Astrocyte of the spinal cord (primary cell): Measurements from ENCODE around the gene PYGL.

ENCODE experiments used
- DNase-seq: peaks from one replicate; pipeline ENCODE4 v3.0.0; 2011; ENCODE audit warnings: low read depth, low spot score
- H3K4me3 ChIP-seq: 2 replicates; pipeline ENCODE4 v1.5.1; 2011; ENCODE audit warnings: low read depth, mild to moderate bottlenecking, low read length, moderate library complexity
- CTCF ChIP-seq: IDR thresholded peaks from 2 replicates; pipeline ENCODE4 v1.5.1; 2012; ENCODE audit warnings: low read depth, mild to moderate bottlenecking, low read length, inconsistent platforms
- in situ Hi-C: cut with HindIII; loops from 2 replicates; pipeline ENCODE4 v1.10.0; 2017; ENCODE audit warnings: low sequenced_read_pairs

PYGL gene

GRCh38 chr14:50943943-50944646 lies at the start of gene PYGL:
Gene PYGL (minus strand): TSS chr14:50944483. CDS start chr14:50944403, 80 bp downstream.
- in situ Hi-C loops, result no loop called here
- TF ChIP-seq CTCF, result no peak
- peak; percentile 58 for DNase-seq

GRCh38 chr14:50985859-50986331 lies 41.6 kb upstream of the PYGL start:
- H3K4me3 ChIP-seq, result no peak overlapping the region
- in situ Hi-C loops, result no loop called here
- no peak for TF ChIP-seq CTCF
- no peak for DNase-seq

More at GRCh38 chr14:50943943-50944646, at the start of gene PYGL:
- H3K4me3 ChIP-seq, result peak within 1 kb of the TSS; percentile 70

GRCh38 chr14:50985124-50985858 lies 41.0 kb upstream of the PYGL start:
- no peak for DNase-seq
- no peak overlapping the region for H3K4me3 ChIP-seq
- no peak for TF ChIP-seq CTCF
- in situ Hi-C loops, result no loop called here

GRCh38 chr14:50984036-50984710 lies 39.9 kb upstream of the PYGL start:
- DNase-seq, result no peak
- in situ Hi-C loops, result no loop called here
- TF ChIP-seq CTCF, result no peak

GRCh38 chr14:50979941-50980850 lies 35.9 kb upstream of the PYGL start:
- no peak for TF ChIP-seq CTCF
- in situ Hi-C loops, result no loop called here

More at GRCh38 chr14:50984036-50984710, 39.9 kb upstream of the PYGL start:
- H3K4me3 ChIP-seq, result no peak overlapping the region

GRCh38 chr14:50978888-50979287 lies 34.6 kb upstream of the PYGL start:
- DNase-seq, result no peak
- H3K4me3 ChIP-seq, result no peak overlapping the region
- TF ChIP-seq CTCF, result no peak
- in situ Hi-C loops, result no loop called here

More at GRCh38 chr14:50979941-50980850, 35.9 kb upstream of the PYGL start:
- DNase-seq, result no peak
- H3K4me3 ChIP-seq, result no peak overlapping the region
